LNCaP clone FGC (cell line): ENCODE measurements around the gene PNKD.

Source experiments
- DNase-seq: peaks from one replicate; pipeline ENCODE4 v3.0.0-alpha.2; 2011; ENCODE audit warnings: low read depth
- H3K4me3 ChIP-seq: 2 replicates; pipeline ENCODE4 v1.5.1; 2011; ENCODE audit warnings: mild to moderate bottlenecking, low read depth, low read length, control low read depth
- CTCF ChIP-seq: IDR thresholded peaks from 2 replicates; pipeline ENCODE4 v1.5.1; 2012; ENCODE audit warnings: mild to moderate bottlenecking; ENCODE audit not compliant: control insufficient read depth, insufficient read depth; ENCODE audit errors: extremely low read depth

The PNKD gene

GRCh38 chr2:218293715-218294429, 23.6 kb downstream of the PNKD start:
- no peak for TF ChIP-seq CTCF
- no peak for DNase-seq
- H3K4me3 ChIP-seq, result no peak overlapping the region

GRCh38 chr2:218294430-218295022, 24.2 kb downstream of the PNKD start:
- TF ChIP-seq CTCF, result no peak
- no peak overlapping the region for H3K4me3 ChIP-seq
- no peak for DNase-seq

- TF ChIP-seq CTCF, result no peak
- H3K4me3 ChIP-seq, result no peak overlapping the region
- DNase-seq, result peak; percentile 94
These were observed 24.7 kb downstream of the PNKD start for GRCh38 chr2:218295029-218295428.

GRCh38 chr2:218296200-218296599, 25.9 kb downstream of the PNKD start:
- no peak overlapping the region for H3K4me3 ChIP-seq
- TF ChIP-seq CTCF, result no peak
- no peak for DNase-seq

GRCh38 chr2:218296847-218297246, 26.5 kb downstream of the PNKD start:
- H3K4me3 ChIP-seq, result no peak overlapping the region
- TF ChIP-seq CTCF, result no peak

GRCh38 chr2:218298314-218298875, 28.1 kb downstream of the PNKD start:
- no peak for TF ChIP-seq CTCF
- H3K4me3 ChIP-seq, result no peak overlapping the region

More at GRCh38 chr2:218296847-218297246, 26.5 kb downstream of the PNKD start:
- DNase-seq, result no peak

More at GRCh38 chr2:218298314-218298875, 28.1 kb downstream of the PNKD start:
- DNase-seq, result no peak
